ENCODE results near the gene PIM1. TPM values are rescaled to one million over a fixed set of nuclear protein-coding genes. Genes with fewer than 3 reads are reported as not detected.
A peak's percentile ranks its signal among the peaks of the same experiment; 100 is the strongest.

Gene PIM1
- total RNA-seq, 4 donors from 2014 or later: 13.1 to 54.5 (median 22.2) TPM

- peak in 1 of 2 donors; percentile 67 for TF ChIP-seq POLR2A (IDR thresholded peaks at IDR 0.05)
- TF ChIP-seq CTCF (IDR thresholded peaks at IDR 0.05): no peak
- Histone ChIP-seq H3K36me3 (no peaks in the 10 kb centered on the region), H3K4me3 (replicated peaks in 1 of 3) (no peak overlapping the region), H3K9me3 (no peaks in the 10 kb centered on the region), H3K27ac (peak overlapping the region; percentile 67 to 78 (median 76)), H3K4me1 (peaks cover 4 to 11% of the 10 kb centered on the region in 2 donors), H3K27me3 (no peaks in the 10 kb centered on the region)
- DNase-seq: peak; percentile 94 to 95
- intact Hi-C loops (cut with DNase I): no loop called here
- WGBS, 2 donors: 46 to 58% methylated on average over 11 of the region's 11 CpGs
Measured at GRCh38 chr6:37155394-37156312, 14.3 kb upstream of the PIM1 start.

- Histone ChIP-seq H3K36me3 (no peaks in the 10 kb centered on the region), H3K27me3 (no peaks in the 10 kb centered on the region), H3K27ac (no peak overlapping the region), H3K9me3 (no peaks in the 10 kb centered on the region), H3K4me1 (peaks cover 4 to 18% of the 10 kb centered on the region in 2 donors), H3K4me3 (replicated peaks in 1 of 3) (no peak overlapping the region)
- TF ChIP-seq CTCF (IDR thresholded peaks at IDR 0.05) (no peak), POLR2A (IDR thresholded peaks at IDR 0.05) (no peak)
- WGBS, 2 donors: 94 to 97% methylated on average over 6 of the region's 6 CpGs
- intact Hi-C loops (cut with DNase I): no loop called here
- no peak for DNase-seq
Measured at GRCh38 chr6:37158508-37158907, 11.4 kb upstream of the PIM1 start.

- no peak overlapping the region for H3K27ac ChIP-seq
Measured at GRCh38 chr6:37160922-37161778, 8.8 kb upstream of the PIM1 start.

GRCh38 chr6:37162740-37163139, 7.2 kb upstream of the PIM1 start:
- intact Hi-C loops (cut with DNase I): loop anchor here (10.0 kb wide), 1 partner anchor 58 kb away; no protein-coding TSS in a partner anchor
- Histone ChIP-seq H3K9me3 (no peaks in the 10 kb centered on the region), H3K27me3 (no peaks in the 10 kb centered on the region), H3K4me3 (replicated peaks in 1 of 3) (no peak overlapping the region), H3K27ac (no peak overlapping the region), H3K4me1 (peaks cover 0 to 8% of the 10 kb centered on the region in 2 donors), H3K36me3 (no peaks in the 10 kb centered on the region)
- TF ChIP-seq CTCF (IDR thresholded peaks at IDR 0.05) (no peak), POLR2A (IDR thresholded peaks at IDR 0.05) (no peak)
- 91 to 93% methylated on average over 4 of the region's 4 CpGs for WGBS, 2 donors
- DNase-seq: no peak

More at GRCh38 chr6:37160922-37161778, 8.8 kb upstream of the PIM1 start:
- DNase-seq: no peak
- WGBS, 2 donors: 87% methylated on average over 8 of the region's 8 CpGs
- Histone ChIP-seq H3K4me1 (peaks cover 0 to 8% of the 10 kb centered on the region in 2 donors), H3K27me3 (no peaks in the 10 kb centered on the region), H3K4me3 (replicated peaks in 1 of 3) (no peak overlapping the region), H3K36me3 (no peaks in the 10 kb centered on the region), H3K9me3 (no peaks in the 10 kb centered on the region)
- intact Hi-C loops (cut with DNase I): loop anchor here (10.0 kb wide), 1 partner anchor 56 kb away; no protein-coding TSS in a partner anchor
- TF ChIP-seq CTCF (IDR thresholded peaks at IDR 0.05) (no peak), POLR2A (IDR thresholded peaks at IDR 0.05) (no peak)
